Adrenal gland (tissue), 12 donors: ENCODE results near the gene KCNQ4. TPM values are rescaled to one million over a fixed set of nuclear protein-coding genes. Genes with fewer than 3 reads are reported as not detected.
A peak's percentile ranks its signal among the peaks of the same experiment; 100 is the strongest.

Experiments used
- DNase-seq, 7 donors: peaks; one replicate each; pipeline ENCODE4 v3.0.0-alpha.2; 2019 to 2020
- H3K27ac ChIP-seq, 5 donors: fragments of 200-600 bp; sonication (generic) in 4 of 5; 1 replicate in 3 of 5; 2 replicates in 2 of 5; pipeline versions ENCODE4 v1.5.1 to v1.8.0; 2016 to 2020; ENCODE audit warnings: mild to moderate bottlenecking in 1 of 5
- H3K27me3 ChIP-seq: fragments of 200-600 bp; 2 replicates; pipeline ENCODE4 v1.8.0; 2021
- H3K36me3 ChIP-seq, 2 donors: fragments of 200-600 bp; replicated peaks in 1 of 2; 1 replicate in 1 of 2; 2 replicates in 1 of 2; pipeline versions ENCODE4 v1.5.1 to v1.8.0; 2018 to 2022
- H3K4me1 ChIP-seq, 2 donors: fragments of 200-600 bp; replicated peaks in 1 of 2; 1 replicate in 1 of 2; 2 replicates in 1 of 2; pipeline versions ENCODE4 v1.5.1 to v1.8.0; 2018 to 2021
- H3K4me3 ChIP-seq, 4 donors: fragments of 200-600 bp; sonication (generic) in 3 of 4; one replicate each; pipeline ENCODE4 v1.5.1; 2016 to 2018
- H3K9me3 ChIP-seq, 3 donors: fragments of 200-600 bp; sonication (generic) in 1 of 3; replicated peaks in 1 of 3; 1 replicate in 2 of 3; 2 replicates in 1 of 3; pipeline versions ENCODE4 v1.5.1 to v1.8.0; 2016 to 2021
- POLR2A ChIP-seq, 2 donors: fragments of 450-650 bp; IDR thresholded peaks; one replicate each; pipeline ENCODE4 v1.6.1; 2017; ENCODE audit warnings: antibody characterized with exemption in 2 of 2, mild to moderate bottlenecking in 2 of 2, moderate library complexity in 1 of 2
- WGBS, 4 donors: extraction: QIAGEN DNeasy Blood & Tissue Kit in 2 of 4; methylation state at CpG; one replicate each; pipeline versions ENCODE4 v1.1.5 to v1.1.7; 2013 to 2017; 5-methylcytosine and 5-hydroxymethylcytosine counted together
- intact Hi-C, 2 donors: fragments of 100-400 bp; cut with DNase I; formaldehyde crosslinking; loops; one replicate each; pipeline versions ENCODE4 v1.14.1 to v1.15.0; 2022 to 2023
- polyA plus RNA-seq, 3 donors: library from polyadenylated mRNA; stranded (reverse); fragments of 200-250 nt in 2 of 3; fragments of 350-450 nt in 1 of 3; fragmentation: Illumina TruSeq in 1 of 3; extraction: RNeasy Lipid Tissue Mini Kit (QIAGEN cat#74804) in 1 of 3; gene quantifications; one replicate each; pipeline ENCODE4 v1.2.3, GENCODE V29; 2013 to 2014
- total RNA-seq, 9 donors: library from RNA; depleted of rRNA in 4 of 9; stranded (reverse); fragments of >200 nt in 4 of 9; fragments of 120-200 nt in 1 of 9; fragmentation: NEBNext Ultra II Directional in 1 of 9; extraction: Animal tissue kit (Norgen Biotek cat#: 25700) in 1 of 9; gene quantifications; one replicate each; pipeline versions ENCODE4 v1.1.0 to v1.2.4, GENCODE V29; 2013 to 2023
- TF ChIP-seq, protein P1 (sequence below), 6 experiments: fragments of 450-650 bp in 4 of 6; fragments of 200-600 bp in 2 of 6; sonication (generic) in 1 of 6; IDR thresholded peaks; 1 replicate in 5 of 6; 2 replicates in 1 of 6; pipeline versions ENCODE4 v1.5.1 to v1.8.0; 2016 to 2021; ENCODE audit warnings: antibody characterized with exemption in 6 of 6, mild to moderate bottlenecking in 2 of 6, moderate library complexity in 1 of 6
- donor health status: healthy with polysubstance abuse.
- donor health status: Bipolar disorder and iron deficiency.
- donor health status: DM: yes; HTN: yes; CAD: no.
- donor health status: DM: no; HTN: no; CAD: no.
- donor health status: DM: no; HTN: no; CAD: no.
- donor health status: DM: yes; HTN: yes; CAD: no.

The KCNQ4 gene
- total and polyA plus RNA-seq, 12 donors = 0.06 to 1.0 (median 0.29) TPM; not detected in 2

DNA sequence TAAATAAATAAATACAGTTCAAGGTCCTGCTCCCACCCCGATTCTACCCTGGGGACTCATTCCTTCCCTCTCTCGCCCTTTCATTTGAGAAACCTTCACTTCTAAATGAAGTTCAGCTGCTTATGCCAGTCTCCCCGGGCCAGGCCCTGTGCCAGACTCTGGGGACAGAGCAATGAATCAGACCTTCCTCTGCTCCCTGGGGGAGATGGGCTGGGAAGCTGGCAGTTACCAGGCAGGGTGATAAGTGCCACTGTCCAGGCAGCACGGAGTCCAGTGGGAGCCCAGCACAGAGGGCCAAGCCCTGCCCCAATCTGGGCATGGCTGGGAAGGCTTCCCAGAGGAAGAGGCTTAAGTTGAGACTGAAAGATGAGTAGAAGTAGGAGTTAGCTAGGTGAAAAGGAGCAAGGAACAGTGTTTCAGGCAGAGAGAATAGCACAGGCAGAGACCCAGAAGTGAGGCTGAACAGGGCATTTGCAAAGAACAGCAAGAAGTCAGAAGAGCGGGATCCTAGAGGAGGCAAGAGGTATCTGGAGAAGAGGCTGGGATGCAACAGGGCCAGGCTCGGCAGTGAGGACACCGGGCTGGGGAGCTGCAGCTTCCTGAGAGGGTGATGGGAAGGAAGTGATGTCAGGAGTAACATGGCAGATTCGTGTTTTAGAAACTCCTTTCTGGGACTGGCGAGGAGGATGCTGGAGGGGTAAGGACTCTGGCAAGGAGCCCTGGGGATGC lies 13.5 kb downstream of the KCNQ4 start:
- DNase-seq = peak; percentile 73 to 93 (median 86)
- intact Hi-C loops = no loop called here
- Histone ChIP-seq H3K4me3 (no peak overlapping the region), H3K36me3 (no peaks in the 10 kb centered on the region), H3K27ac (no peak overlapping the region), H3K9me3 (no peaks in the 10 kb centered on the region), H3K27me3 (no peaks in the 10 kb centered on the region), H3K4me1 (peaks cover 6 to 27% of the 10 kb centered on the region in 2 donors)
- no peak for TF ChIP-seq POLR2A (IDR thresholded peaks at IDR 0.05)
- TF ChIP-seq, protein P1, sequence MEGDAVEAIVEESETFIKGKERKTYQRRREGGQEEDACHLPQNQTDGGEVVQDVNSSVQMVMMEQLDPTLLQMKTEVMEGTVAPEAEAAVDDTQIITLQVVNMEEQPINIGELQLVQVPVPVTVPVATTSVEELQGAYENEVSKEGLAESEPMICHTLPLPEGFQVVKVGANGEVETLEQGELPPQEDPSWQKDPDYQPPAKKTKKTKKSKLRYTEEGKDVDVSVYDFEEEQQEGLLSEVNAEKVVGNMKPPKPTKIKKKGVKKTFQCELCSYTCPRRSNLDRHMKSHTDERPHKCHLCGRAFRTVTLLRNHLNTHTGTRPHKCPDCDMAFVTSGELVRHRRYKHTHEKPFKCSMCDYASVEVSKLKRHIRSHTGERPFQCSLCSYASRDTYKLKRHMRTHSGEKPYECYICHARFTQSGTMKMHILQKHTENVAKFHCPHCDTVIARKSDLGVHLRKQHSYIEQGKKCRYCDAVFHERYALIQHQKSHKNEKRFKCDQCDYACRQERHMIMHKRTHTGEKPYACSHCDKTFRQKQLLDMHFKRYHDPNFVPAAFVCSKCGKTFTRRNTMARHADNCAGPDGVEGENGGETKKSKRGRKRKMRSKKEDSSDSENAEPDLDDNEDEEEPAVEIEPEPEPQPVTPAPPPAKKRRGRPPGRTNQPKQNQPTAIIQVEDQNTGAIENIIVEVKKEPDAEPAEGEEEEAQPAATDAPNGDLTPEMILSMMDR (IDR thresholded peaks at IDR 0.05) = no peak
- WGBS, 4 donors = 47 to 52% (median 51%) methylated on average over 7 to 9 of the region's 9 CpGs

DNA sequence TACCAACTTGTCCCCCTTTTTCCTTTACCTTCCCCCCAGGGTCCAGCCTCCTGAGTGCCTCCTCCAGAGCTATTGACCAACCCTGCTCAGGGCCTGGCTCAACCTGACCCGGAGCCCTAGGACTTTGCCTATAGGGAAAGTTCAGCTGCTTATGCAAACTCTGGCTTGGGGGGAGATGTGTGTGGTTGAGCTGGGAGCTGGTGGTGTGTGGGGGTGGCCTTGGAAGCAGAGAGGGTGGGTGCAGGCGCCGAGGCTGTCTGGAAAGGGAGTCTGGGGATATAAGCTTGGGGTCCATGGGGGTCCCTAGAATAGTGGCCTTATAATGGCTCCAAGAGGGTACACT lies 14.1 kb downstream of the KCNQ4 start:
- no peaks in the 10 kb centered on the region for H3K27me3 ChIP-seq
- no peak overlapping the region for H3K27ac ChIP-seq
- intact Hi-C loops = no loop called here
- no peaks in the 10 kb centered on the region for H3K9me3 ChIP-seq
- H3K4me3 ChIP-seq = no peak overlapping the region
- no peak for DNase-seq
- no peaks in the 10 kb centered on the region for H3K36me3 ChIP-seq
- no peak for TF ChIP-seq POLR2A (IDR thresholded peaks at IDR 0.05)
- TF ChIP-seq, protein P1 (IDR thresholded peaks at IDR 0.05) = no peak
- peaks cover 7 to 28% of the 10 kb centered on the region in 2 donors for H3K4me1 ChIP-seq
- 74 to 92% (median 82%) methylated on average over 3 of the region's 3 CpGs for WGBS, 4 donors

DNA sequence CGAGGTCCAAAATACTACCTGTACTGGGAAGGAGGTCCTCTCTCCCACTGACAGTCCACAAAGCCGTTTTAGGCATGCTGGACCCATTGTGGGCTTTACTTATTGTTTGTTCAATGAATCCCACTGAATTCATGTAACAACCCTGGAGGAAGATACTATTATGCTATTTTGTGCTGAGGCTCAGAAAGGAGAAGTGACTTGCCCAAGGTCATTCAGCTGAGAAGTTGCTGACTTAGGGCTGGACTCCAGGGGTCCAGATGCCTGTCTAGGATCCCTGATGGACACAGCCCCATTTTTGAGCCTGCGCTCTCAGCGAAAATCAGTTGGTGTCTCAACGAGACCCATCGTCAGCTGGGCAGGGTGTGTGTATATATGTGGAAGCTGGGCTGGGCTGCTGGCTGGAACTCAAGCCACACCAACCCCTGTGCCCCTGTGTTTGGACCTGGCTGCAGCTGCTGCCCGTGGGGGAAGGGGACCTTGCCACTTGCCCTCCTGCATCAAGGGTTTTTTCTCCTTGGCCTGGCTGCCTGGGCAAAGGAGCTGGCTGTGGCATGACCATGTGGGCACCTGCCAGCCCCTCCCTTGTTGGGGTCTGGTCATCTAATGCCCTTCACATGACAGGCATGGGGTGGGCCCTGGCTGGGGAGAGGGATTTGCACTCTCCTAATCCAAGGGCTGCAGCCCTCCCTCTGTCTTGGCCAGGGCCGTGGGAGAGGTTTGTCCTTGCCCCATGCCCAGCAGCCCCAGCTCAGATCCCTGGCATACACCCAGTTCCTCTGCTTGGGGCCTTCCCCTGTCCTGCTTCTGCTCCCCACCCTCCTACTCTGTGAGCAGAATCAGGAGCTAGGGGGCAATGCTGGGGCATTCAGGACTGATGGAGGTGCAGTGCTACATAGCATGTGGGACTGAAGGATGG lies 15.0 kb downstream of the KCNQ4 start:
- Histone ChIP-seq H3K4me3 (no peak overlapping the region), H3K27me3 (no peaks in the 10 kb centered on the region), H3K9me3 (no peaks in the 10 kb centered on the region), H3K36me3 (no peaks in the 10 kb centered on the region), H3K4me1 (peaks cover 7 to 28% of the 10 kb centered on the region in 2 donors), H3K27ac (no peak overlapping the region)
- intact Hi-C loops = no loop called here
- WGBS, 4 donors = 62 to 90% (median 80%) methylated on average over 3 to 8 of the region's 8 CpGs
- no peak for DNase-seq
- no peak for TF ChIP-seq POLR2A (IDR thresholded peaks at IDR 0.05)
- TF ChIP-seq, protein P1 (IDR thresholded peaks at IDR 0.05) = no peak

DNA sequence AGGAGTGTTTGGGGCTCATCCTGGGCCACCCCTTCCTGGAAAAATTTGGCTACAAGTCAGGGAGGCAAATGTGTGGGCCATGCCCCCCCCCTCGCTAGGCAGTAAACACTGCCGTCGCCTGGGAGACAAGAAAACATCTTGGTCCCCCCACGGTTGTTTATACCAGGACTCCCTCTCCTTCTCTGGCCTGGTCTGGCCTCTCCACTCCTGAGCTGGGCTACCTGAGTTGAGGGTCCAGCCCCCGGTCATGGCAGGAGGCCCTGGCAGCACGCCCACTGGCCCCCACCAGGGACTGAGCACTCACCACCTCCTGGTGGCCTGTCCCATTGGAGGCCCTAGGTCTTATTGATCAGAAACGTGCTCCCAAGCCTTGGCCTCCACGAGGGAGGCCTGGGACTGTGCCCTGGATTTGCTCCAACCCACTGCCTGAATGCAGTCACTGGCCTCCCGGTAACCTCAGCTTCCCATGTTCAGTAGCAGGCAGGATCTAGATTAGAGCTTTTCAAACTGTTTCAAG lies 15.8 kb downstream of the KCNQ4 start:
- 49 to 72% (median 56%) methylated on average over 4 to 9 of the region's 9 CpGs for WGBS, 4 donors
- Histone ChIP-seq H3K27ac (no peak overlapping the region), H3K4me3 (no peak overlapping the region), H3K9me3 (no peaks in the 10 kb centered on the region), H3K36me3 (no peaks in the 10 kb centered on the region), H3K4me1 (peaks cover 7 to 28% of the 10 kb centered on the region in 2 donors), H3K27me3 (no peaks in the 10 kb centered on the region)
- peak; percentile 38 to 74 (median 60) for DNase-seq
- intact Hi-C loops = no loop called here
- no peak for TF ChIP-seq POLR2A (IDR thresholded peaks at IDR 0.05)
- TF ChIP-seq, protein P1 (IDR thresholded peaks at IDR 0.05) = no peak
